ENCODE data around the gene DHX40. TPM values are rescaled to one million over a fixed set of nuclear protein-coding genes. Genes with fewer than 3 reads are reported as not detected.

DHX40 gene
- total RNA-seq, 4 donors from 2014 or later: 32.4 to 48.0 (median 44.3) TPM

DNA sequence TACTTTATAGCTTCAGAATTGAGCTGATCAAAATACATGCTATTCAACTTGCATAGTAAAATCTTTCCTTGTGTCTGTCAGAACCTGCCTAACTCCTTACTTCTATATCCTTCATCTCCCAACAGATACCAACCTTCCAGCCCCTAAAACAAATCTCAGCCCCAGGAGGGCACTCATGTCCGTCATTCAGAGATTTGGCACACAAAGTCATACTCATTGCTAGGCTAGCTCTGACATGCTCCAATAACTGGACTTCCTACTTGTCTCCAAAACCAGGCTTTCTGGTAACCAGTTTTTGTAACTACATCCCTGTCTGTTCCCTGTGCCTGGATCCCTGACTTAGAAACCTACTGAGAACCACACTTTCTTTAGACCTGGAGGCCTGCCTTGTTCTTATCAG is 37.5 kb upstream of the DHX40 start:
- WGBS: 85% methylated on average over 1 of the region's 1 CpG
- Histone ChIP-seq H3K27ac (replicated peaks in 1 of 4) (no peak overlapping the region), H3K36me3 (no peaks in the 10 kb centered on the region), H3K9me3 (no peaks in the 10 kb centered on the region), H3K4me1 (no peaks in the 10 kb centered on the region), H3K4me3 (no peak overlapping the region), H3K27me3 (no peaks in the 10 kb centered on the region)
- TF ChIP-seq, protein P1, sequence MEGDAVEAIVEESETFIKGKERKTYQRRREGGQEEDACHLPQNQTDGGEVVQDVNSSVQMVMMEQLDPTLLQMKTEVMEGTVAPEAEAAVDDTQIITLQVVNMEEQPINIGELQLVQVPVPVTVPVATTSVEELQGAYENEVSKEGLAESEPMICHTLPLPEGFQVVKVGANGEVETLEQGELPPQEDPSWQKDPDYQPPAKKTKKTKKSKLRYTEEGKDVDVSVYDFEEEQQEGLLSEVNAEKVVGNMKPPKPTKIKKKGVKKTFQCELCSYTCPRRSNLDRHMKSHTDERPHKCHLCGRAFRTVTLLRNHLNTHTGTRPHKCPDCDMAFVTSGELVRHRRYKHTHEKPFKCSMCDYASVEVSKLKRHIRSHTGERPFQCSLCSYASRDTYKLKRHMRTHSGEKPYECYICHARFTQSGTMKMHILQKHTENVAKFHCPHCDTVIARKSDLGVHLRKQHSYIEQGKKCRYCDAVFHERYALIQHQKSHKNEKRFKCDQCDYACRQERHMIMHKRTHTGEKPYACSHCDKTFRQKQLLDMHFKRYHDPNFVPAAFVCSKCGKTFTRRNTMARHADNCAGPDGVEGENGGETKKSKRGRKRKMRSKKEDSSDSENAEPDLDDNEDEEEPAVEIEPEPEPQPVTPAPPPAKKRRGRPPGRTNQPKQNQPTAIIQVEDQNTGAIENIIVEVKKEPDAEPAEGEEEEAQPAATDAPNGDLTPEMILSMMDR (IDR thresholded peaks at IDR 0.05): no peak
- TF ChIP-seq POLR2A (IDR thresholded peaks at IDR 0.05; ENCODE audit: low read depth) (no peak), EP300 (IDR thresholded peaks at IDR 0.05) (no peak), POLR2AphosphoS5 (IDR thresholded peaks at IDR 0.05) (no peak)
- intact Hi-C loops (cut with DNase I): no loop called here
- DNase-seq (ENCODE audit: extremely low spot score): no peak

DNA sequence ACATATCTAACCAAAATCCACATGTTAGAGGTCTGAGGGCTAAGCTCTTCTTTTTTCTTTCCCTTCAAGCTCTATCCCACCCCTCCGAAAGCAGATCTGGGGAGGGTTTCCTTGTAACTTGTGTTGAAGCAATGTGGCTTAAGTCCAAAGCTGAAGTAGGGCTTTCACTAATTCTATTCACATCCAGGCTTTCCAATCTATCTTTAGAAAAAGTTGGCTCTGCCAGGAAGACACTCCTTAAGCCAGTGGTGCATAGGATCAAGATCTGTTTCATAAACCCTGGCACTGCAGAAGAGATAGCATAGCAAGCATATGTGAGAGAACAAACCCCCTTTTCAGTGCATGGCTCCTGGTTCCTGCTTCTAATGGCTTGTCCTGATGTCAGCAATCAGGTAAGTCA is 34.9 kb upstream of the DHX40 start:
- Histone ChIP-seq H3K36me3 (no peaks in the 10 kb centered on the region), H3K9me3 (no peaks in the 10 kb centered on the region), H3K27ac (replicated peaks in 1 of 4) (no peak overlapping the region), H3K27me3 (no peaks in the 10 kb centered on the region), H3K4me3 (no peak overlapping the region), H3K4me1 (no peaks in the 10 kb centered on the region)
- 92% methylated on average over 1 of the region's 1 CpG for WGBS
- DNase-seq (ENCODE audit: extremely low spot score): peak; percentile 80
- intact Hi-C loops (cut with DNase I): no loop called here
- TF ChIP-seq, protein P1 (IDR thresholded peaks at IDR 0.05): no peak
- TF ChIP-seq POLR2AphosphoS5 (IDR thresholded peaks at IDR 0.05) (no peak), EP300 (IDR thresholded peaks at IDR 0.05) (no peak), POLR2A (IDR thresholded peaks at IDR 0.05; ENCODE audit: low read depth) (no peak)

DNA sequence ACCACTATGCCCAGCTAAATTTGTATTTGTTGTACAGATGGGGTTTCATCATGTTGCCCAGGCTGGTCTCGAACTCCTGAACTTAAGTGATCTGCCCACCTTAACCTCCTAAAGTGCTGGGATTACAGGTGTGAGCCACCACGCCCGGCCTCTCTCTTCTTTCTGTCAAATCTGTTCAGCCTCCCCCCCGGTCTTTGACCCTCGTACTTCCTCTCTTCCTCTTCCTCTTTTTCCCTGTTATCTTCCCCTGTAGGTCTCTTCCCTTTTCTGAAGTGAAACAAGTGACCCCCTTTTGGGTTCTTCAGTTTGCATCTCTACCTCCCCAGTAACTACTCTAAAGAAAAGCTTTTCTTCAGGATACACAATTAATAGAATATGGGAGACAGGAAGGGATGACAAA is 31.7 kb upstream of the DHX40 start:
- no peaks in the 10 kb centered on the region for H3K9me3 ChIP-seq
- H3K36me3 ChIP-seq: no peaks in the 10 kb centered on the region
- no peak for TF ChIP-seq POLR2AphosphoS5 (IDR thresholded peaks at IDR 0.05)
- TF ChIP-seq, protein P1 (IDR thresholded peaks at IDR 0.05): no peak
- TF ChIP-seq EP300 (IDR thresholded peaks at IDR 0.05): no peak
- no peak for TF ChIP-seq POLR2A (IDR thresholded peaks at IDR 0.05; ENCODE audit: low read depth)
- peak; percentile 53 for DNase-seq (ENCODE audit: extremely low spot score)
- H3K27ac ChIP-seq (replicated peaks in 1 of 4): no peak overlapping the region
- H3K4me3 ChIP-seq: no peak overlapping the region
- no peaks in the 10 kb centered on the region for H3K27me3 ChIP-seq
- 79% methylated on average over 5 of the region's 5 CpGs for WGBS
- H3K4me1 ChIP-seq: no peaks in the 10 kb centered on the region
- intact Hi-C loops (cut with DNase I): no loop called here

DNA sequence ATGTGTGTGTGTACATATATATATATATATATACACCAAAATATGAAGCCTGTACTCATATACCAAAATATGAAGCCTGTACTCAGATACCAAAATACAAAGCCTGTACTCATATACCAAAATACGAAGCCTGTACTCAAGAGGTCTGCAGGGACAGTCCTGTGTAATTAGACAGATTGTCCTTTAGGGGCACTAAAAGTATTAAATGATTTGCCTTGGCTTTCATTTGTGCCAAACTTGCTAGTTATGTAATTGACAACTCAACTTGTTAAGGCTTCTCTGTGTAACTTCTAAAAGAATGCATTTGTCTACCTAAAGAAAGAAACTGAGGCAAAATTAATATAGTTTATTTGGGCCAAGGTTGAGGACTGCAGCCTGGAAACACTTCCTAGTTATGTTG is 30.8 kb upstream of the DHX40 start:
- H3K36me3 ChIP-seq: no peaks in the 10 kb centered on the region
- WGBS: 68% methylated on average over 1 of the region's 1 CpG
- TF ChIP-seq, protein P1 (IDR thresholded peaks at IDR 0.05): no peak
- TF ChIP-seq EP300 (IDR thresholded peaks at IDR 0.05): no peak
- no peak for TF ChIP-seq POLR2AphosphoS5 (IDR thresholded peaks at IDR 0.05)
- no peak for TF ChIP-seq POLR2A (IDR thresholded peaks at IDR 0.05; ENCODE audit: low read depth)
- H3K27ac ChIP-seq (replicated peaks in 1 of 4): no peak overlapping the region
- H3K9me3 ChIP-seq: no peaks in the 10 kb centered on the region
- H3K4me1 ChIP-seq: no peaks in the 10 kb centered on the region
- peak; percentile 5 for DNase-seq (ENCODE audit: extremely low spot score)
- intact Hi-C loops (cut with DNase I): no loop called here
- H3K4me3 ChIP-seq: no peak overlapping the region
- H3K27me3 ChIP-seq: no peaks in the 10 kb centered on the region

DNA sequence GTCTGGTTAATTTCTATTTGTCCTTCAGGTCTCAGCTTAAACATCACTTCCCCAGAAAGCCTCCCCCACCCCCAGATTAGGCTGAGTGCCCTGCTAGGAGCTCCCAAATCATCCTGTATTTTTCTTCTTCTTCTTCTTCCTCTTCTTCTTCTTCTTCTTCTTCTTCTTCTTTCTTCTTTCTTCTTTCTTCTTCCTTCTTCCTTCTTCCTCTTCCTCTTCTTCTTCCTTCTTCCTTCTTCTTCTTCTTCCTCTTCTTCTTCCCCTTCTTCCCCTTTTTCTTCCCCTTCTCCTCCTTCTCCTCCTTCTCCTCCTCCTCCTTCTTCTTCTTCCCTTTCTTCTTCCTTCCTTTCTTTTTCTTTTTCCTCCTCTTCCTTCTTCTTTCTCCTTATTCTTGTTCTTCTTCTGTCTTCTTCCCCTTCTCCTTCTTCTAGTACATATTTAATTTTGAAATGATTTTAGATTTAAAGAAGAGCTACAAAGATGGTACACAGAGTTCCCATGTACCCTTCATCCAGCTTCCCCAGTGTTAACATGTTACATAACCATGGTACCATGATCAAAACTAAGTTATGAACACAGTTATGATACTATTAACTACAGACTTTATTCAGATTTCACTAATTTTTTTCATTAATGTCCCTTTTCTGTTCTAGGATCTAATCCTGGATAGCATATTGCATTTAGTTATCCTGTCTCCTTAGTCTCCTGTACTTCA is 27.1 kb upstream of the DHX40 start:
- H3K27me3 ChIP-seq: no peaks in the 10 kb centered on the region
- DNase-seq (ENCODE audit: extremely low spot score): no peak
- no peak overlapping the region for H3K27ac ChIP-seq (replicated peaks in 1 of 4)
- no peaks in the 10 kb centered on the region for H3K36me3 ChIP-seq
- H3K4me3 ChIP-seq: no peak overlapping the region
- no peaks in the 10 kb centered on the region for H3K4me1 ChIP-seq
- TF ChIP-seq POLR2A (IDR thresholded peaks at IDR 0.05; ENCODE audit: low read depth): no peak
- no peak for TF ChIP-seq EP300 (IDR thresholded peaks at IDR 0.05)
- TF ChIP-seq POLR2AphosphoS5 (IDR thresholded peaks at IDR 0.05): no peak
- TF ChIP-seq, protein P1 (IDR thresholded peaks at IDR 0.05): no peak
- intact Hi-C loops (cut with DNase I): no loop called here
- H3K9me3 ChIP-seq: no peaks in the 10 kb centered on the region
